Duodenal mucosa (tissue), 2 donors: Measurements from ENCODE around the gene GRAMD1A.

Experiments
- H3K27ac ChIP-seq: one replicate; pipeline ENCODE4 v1.7.0; 2013; ENCODE audit warnings: low read depth, low read length
- H3K27me3 ChIP-seq, 2 donors: one replicate each; pipeline ENCODE4 v1.7.0; 2013; ENCODE audit warnings: low read length in 2 of 2, control low read depth in 1 of 2; ENCODE audit not compliant: insufficient read depth in 2 of 2, control insufficient read depth in 1 of 2
- H3K36me3 ChIP-seq, 2 donors: one replicate each; pipeline ENCODE4 v1.7.0; 2013; ENCODE audit warnings: low read length in 2 of 2, control low read depth in 1 of 2; ENCODE audit not compliant: insufficient read depth in 2 of 2, control insufficient read depth in 1 of 2
- H3K4me1 ChIP-seq, 2 donors: one replicate each; pipeline ENCODE4 v1.7.0; 2013; ENCODE audit warnings: low read length in 2 of 2, control low read depth in 1 of 2; ENCODE audit not compliant: insufficient read depth in 2 of 2, control insufficient read depth in 1 of 2
- H3K4me3 ChIP-seq, 2 donors: one replicate each; pipeline ENCODE4 v1.7.0; 2013; ENCODE audit warnings: low read length in 2 of 2, low read depth in 1 of 2
- H3K9ac ChIP-seq, 2 donors: one replicate each; pipeline ENCODE4 v1.7.0; 2013; ENCODE audit warnings: low read length in 2 of 2, low read depth in 1 of 2
- H3K9me3 ChIP-seq, 2 donors: one replicate each; pipeline ENCODE4 v1.7.0; 2013; ENCODE audit warnings: low read length in 2 of 2, control low read depth in 1 of 2; ENCODE audit not compliant: control insufficient read depth in 1 of 2

Gene GRAMD1A

GRCh38 chr19:35074426-35075201 lies 74.5 kb downstream of the GRAMD1A start:
- H3K9me3 ChIP-seq: peaks cover 4 to 6% of the 10 kb centered on the region in 2 donors
- no peaks in the 10 kb centered on the region for H3K4me1 ChIP-seq
- H3K36me3 ChIP-seq: no peaks in the 10 kb centered on the region
- H3K4me3 ChIP-seq: no peak overlapping the region
- H3K27me3 ChIP-seq: no peaks in the 10 kb centered on the region
- no peak overlapping the region for H3K9ac ChIP-seq
- no peak overlapping the region for H3K27ac ChIP-seq

- no peak overlapping the region for H3K27ac ChIP-seq
- H3K4me1 ChIP-seq: no peaks in the 10 kb centered on the region
- H3K36me3 ChIP-seq: no peaks in the 10 kb centered on the region
Measured at GRCh38 chr19:35075202-35076025, 75.3 kb downstream of the GRAMD1A start.

GRCh38 chr19:35076026-35076370 lies 75.9 kb downstream of the GRAMD1A start:
- Histone ChIP-seq H3K9me3 (no peaks in the 10 kb centered on the region), H3K27ac (no peak overlapping the region), H3K4me3 (no peak overlapping the region), H3K9ac (no peak overlapping the region), H3K27me3 (no peaks in the 10 kb centered on the region), H3K36me3 (no peaks in the 10 kb centered on the region), H3K4me1 (no peaks in the 10 kb centered on the region)

More at GRCh38 chr19:35075202-35076025, 75.3 kb downstream of the GRAMD1A start:
- H3K9me3 ChIP-seq: peaks cover 3% of the 10 kb centered on the region in 2 donors
- H3K9ac ChIP-seq: no peak overlapping the region
- no peaks in the 10 kb centered on the region for H3K27me3 ChIP-seq
- H3K4me3 ChIP-seq: no peak overlapping the region
